HepG2 (cell line): ENCODE data around the gene SYMPK. TPM values are rescaled to one million over a fixed set of nuclear protein-coding genes. Genes with fewer than 3 reads are reported as not detected.

ENCODE experiments used
- FOXK1 ChIP-seq: sonication (generic); formaldehyde crosslinking; IDR thresholded peaks from 2 replicates; pipeline ENCODE4 v1.4.0; 2020; ENCODE audit warnings: low read depth, missing genetic modification reagents, borderline replicate concordance
- HCFC1 ChIP-seq: fragments of 150-350 bp; IDR thresholded peaks from 2 replicates; pipeline ENCODE4 v1.6.1; 2014; ENCODE audit warnings: low read depth, low read length
- KLF9 ChIP-seq: IDR thresholded peaks from 2 replicates; pipeline ENCODE4 v1.6.1; 2016; ENCODE audit warnings: low read depth
- MXI1 ChIP-seq: IDR thresholded peaks from 3 replicates; pipeline ENCODE4 v1.6.1; 2012; ENCODE audit warnings: low read depth, low read length, inconsistent platforms, borderline replicate concordance
- NCOR1 ChIP-seq: fragments of 200-600 bp; sonication (generic); IDR thresholded peaks from 2 replicates; pipeline ENCODE4 v1.7.0; 2017; ENCODE audit warnings: antibody characterized with exemption, low read length, borderline replicate concordance
- TCF7 ChIP-seq: sonication (generic); IDR thresholded peaks from 2 replicates; pipeline ENCODE4 v1.6.1; 2016; ENCODE audit warnings: antibody characterized with exemption, low read depth
- YEATS4 ChIP-seq: sonication (generic); formaldehyde crosslinking; IDR thresholded peaks from 2 replicates; pipeline ENCODE4 v1.4.0; 2020; ENCODE audit warnings: missing genetic modification reagents, borderline replicate concordance
- polyA plus RNA-seq, 8 experiments: library from polyadenylated mRNA; depleted of rRNA in 3 of 8; stranded (reverse) in 7 of 8; unstranded in 1 of 8; fragments of >200 nt; fragmentation: Illumina TruSeq in 4 of 8; extraction: Trizol in 4 of 8; gene quantifications; 2 replicates each; pipeline versions ENCODE4 v1.2.1 to v1.2.3, GENCODE V29; 2011 to 2016; ENCODE audit warnings: low read depth in 4 of 8, missing spikeins in 1 of 8, mixed read lengths in 1 of 8; ENCODE audit not compliant: insufficient read depth in 1 of 8
- total RNA-seq, 5 experiments: library from RNA; depleted of rRNA; stranded (reverse); fragments of >200 nt; fragmentation: Illumina TruSeq; extraction: Trizol; gene quantifications; 2 replicates each; pipeline ENCODE4 v1.2.3, GENCODE V29; 2016; ENCODE audit warnings: low read depth in 1 of 5
- TF ChIP-seq, protein P1 (sequence below): sonication (generic); formaldehyde crosslinking; IDR thresholded peaks from 2 replicates; pipeline ENCODE4 v1.4.0; 2020; ENCODE audit warnings: missing genetic modification reagents, low read depth, mild to moderate bottlenecking, borderline replicate concordance
- TF ChIP-seq, protein P2 (sequence below): sonication (generic); formaldehyde crosslinking; IDR thresholded peaks from 2 replicates; pipeline ENCODE4 v1.5.0; 2020; ENCODE audit warnings: missing genetic modification reagents
- TF ChIP-seq, protein P3 (sequence below): IDR thresholded peaks from 2 replicates; pipeline ENCODE4 v1.6.1; 2016; ENCODE audit warnings: missing compliant biosample characterization, missing genetic modification reagents, borderline replicate concordance
- TF ChIP-seq, protein P4 (sequence below): sonication (generic); formaldehyde crosslinking; IDR thresholded peaks from 2 replicates; pipeline ENCODE4 v1.4.0; 2020; ENCODE audit warnings: missing genetic modification reagents
- TF ChIP-seq, protein P5 (sequence below): IDR thresholded peaks from 2 replicates; pipeline ENCODE4 v1.6.1; 2016; ENCODE audit warnings: low read depth
- TF ChIP-seq, protein P6 (sequence below): sonication (generic); formaldehyde crosslinking; IDR thresholded peaks from 2 replicates; pipeline ENCODE4 v1.8.0; 2022; ENCODE audit warnings: low read depth, missing genetic modification reagents

The SYMPK gene
- total and polyA plus RNA-seq, 2 of the 13 experiments (the other 11 are each of a cell fraction or from before 2014, with no cell fraction given): 21.9 to 55.7 TPM

DNA sequence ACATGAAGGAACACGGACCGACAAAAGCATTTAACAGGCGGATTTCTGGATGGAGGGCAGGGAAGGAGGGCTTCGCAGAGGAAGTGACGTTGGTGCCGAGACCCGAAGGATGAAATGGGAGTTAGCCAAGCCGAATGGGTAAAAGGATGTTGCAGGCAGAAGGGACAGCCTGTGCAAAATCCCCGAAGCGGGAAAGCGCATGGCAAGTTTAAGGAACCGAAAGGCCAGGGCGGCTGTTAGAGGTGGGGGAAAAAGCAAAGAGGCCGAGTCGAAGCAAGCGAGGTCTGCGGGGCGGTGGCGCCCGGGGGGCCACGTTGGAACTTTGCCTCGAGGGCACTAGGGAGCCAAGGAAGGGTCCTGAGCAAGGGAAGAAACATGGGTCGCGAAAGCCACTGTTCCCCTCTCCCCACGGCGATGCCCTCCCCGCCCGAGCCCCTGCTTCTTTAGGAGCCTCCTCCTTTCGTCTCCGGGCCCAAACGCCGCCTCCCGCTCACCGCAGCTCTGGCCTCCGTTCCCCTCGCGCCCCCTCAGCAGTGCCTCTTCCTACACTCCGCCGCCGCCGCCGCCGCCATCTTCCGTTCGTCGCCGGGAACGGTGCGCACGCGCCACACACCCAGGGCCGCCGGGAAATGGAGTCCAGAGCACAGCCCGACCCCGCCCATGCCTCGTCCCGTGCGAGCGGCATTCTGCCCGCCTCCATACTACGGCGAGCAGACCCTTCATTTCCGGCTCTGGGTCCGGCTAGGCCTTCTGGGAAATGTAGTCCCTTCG is at the start of gene SYMPK (continued):
- TF ChIP-seq, protein P1, sequence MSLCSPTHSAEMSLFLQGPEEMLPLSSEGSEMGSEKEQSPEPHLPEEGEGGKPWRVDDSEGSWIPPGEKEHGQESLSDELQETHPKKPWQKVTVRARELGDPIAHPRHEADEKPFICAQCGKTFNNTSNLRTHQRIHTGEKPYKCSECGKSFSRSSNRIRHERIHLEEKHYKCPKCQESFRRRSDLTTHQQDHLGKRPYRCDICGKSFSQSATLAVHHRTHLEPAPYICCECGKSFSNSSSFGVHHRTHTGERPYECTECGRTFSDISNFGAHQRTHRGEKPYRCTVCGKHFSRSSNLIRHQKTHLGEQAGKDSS: peak; percentile 76; the same call in 1 of the 2 replicates
- TF ChIP-seq FOXK1 (CRISPR knock-in tag): no peak; the same call in 1 of the 2 replicates
- TF ChIP-seq, protein P2, sequence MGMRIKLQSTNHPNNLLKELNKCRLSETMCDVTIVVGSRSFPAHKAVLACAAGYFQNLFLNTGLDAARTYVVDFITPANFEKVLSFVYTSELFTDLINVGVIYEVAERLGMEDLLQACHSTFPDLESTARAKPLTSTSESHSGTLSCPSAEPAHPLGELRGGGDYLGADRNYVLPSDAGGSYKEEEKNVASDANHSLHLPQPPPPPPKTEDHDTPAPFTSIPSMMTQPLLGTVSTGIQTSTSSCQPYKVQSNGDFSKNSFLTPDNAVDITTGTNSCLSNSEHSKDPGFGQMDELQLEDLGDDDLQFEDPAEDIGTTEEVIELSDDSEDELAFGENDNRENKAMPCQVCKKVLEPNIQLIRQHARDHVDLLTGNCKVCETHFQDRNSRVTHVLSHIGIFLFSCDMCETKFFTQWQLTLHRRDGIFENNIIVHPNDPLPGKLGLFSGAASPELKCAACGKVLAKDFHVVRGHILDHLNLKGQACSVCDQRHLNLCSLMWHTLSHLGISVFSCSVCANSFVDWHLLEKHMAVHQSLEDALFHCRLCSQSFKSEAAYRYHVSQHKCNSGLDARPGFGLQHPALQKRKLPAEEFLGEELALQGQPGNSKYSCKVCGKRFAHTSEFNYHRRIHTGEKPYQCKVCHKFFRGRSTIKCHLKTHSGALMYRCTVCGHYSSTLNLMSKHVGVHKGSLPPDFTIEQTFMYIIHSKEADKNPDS (CRISPR knock-in tag): peak; percentile 65; the same call in 1 of the 2 replicates
- peak; percentile 99 for TF ChIP-seq HCFC1
- TF ChIP-seq NCOR1: no peak
- no peak for TF ChIP-seq TCF7
- TF ChIP-seq MXI1: peak; percentile 92; the same call in 1 of the 3 replicates
- peak; percentile 69; the same call in 1 of the 2 replicates for TF ChIP-seq KLF9 (CRISPR knock-in tag)
- TF ChIP-seq, protein P3, sequence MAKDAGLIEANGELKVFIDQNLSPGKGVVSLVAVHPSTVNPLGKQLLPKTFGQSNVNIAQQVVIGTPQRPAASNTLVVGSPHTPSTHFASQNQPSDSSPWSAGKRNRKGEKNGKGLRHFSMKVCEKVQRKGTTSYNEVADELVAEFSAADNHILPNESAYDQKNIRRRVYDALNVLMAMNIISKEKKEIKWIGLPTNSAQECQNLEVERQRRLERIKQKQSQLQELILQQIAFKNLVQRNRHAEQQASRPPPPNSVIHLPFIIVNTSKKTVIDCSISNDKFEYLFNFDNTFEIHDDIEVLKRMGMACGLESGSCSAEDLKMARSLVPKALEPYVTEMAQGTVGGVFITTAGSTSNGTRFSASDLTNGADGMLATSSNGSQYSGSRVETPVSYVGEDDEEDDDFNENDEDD: peak; percentile 57; the same call in 1 of the 2 replicates
- TF ChIP-seq YEATS4 (CRISPR knock-in tag): peak; percentile 78
- TF ChIP-seq, protein P4, sequence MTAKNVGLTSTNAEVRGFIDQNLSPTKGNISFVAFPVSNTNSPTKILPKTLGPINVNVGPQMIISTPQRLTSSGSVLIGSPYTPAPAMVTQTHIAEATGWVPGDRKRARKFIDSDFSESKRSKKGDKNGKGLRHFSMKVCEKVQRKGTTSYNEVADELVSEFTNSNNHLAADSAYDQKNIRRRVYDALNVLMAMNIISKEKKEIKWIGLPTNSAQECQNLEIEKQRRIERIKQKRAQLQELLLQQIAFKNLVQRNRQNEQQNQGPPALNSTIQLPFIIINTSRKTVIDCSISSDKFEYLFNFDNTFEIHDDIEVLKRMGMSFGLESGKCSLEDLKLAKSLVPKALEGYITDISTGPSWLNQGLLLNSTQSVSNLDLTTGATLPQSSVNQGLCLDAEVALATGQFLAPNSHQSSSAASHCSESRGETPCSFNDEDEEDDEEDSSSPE (CRISPR knock-in tag): peak; percentile 78; the same call in 1 of the 2 replicates
- TF ChIP-seq, protein P5, sequence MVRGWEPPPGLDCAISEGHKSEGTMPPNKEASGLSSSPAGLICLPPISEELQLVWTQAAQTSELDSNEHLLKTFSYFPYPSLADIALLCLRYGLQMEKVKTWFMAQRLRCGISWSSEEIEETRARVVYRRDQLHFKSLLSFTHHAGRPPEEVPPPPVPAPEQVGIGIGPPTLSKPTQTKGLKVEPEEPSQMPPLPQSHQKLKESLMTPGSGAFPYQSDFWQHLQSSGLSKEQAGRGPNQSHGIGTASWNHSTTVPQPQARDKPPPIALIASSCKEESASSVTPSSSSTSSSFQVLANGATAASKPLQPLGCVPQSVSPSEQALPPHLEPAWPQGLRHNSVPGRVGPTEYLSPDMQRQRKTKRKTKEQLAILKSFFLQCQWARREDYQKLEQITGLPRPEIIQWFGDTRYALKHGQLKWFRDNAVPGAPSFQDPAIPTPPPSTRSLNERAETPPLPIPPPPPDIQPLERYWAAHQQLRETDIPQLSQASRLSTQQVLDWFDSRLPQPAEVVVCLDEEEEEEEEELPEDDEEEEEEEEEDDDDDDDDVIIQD (CRISPR knock-in tag): peak; percentile 59; the same call in 1 of the 2 replicates
- TF ChIP-seq, protein P6, sequence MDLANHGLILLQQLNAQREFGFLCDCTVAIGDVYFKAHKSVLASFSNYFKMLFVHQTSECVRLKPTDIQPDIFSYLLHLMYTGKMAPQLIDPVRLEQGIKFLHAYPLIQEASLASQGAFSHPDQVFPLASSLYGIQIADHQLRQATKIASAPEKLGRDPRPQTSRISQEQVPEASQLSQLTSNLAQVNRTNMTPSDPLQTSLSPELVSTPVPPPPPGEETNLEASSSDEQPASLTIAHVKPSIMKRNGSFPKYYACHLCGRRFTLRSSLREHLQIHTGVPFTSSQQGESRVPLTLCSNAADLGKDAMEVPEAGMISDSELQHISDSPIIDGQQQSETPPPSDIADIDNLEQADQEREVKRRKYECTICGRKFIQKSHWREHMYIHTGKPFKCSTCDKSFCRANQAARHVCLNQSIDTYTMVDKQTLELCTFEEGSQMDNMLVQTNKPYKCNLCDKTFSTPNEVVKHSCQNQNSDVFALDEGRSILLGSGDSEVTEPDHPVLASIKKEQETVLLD (CRISPR knock-in tag): peak; percentile 85
